IPS DF 4.7 (cell line): Measurements from ENCODE around the gene APOBEC3C.
"Not testable (repeated sequence)": the region's sequence is repeated elsewhere in the genome, so short reads cannot be mapped to it uniquely, and the experiment has no call there.

ENCODE experiments used
- DNase-seq: peaks from one replicate; pipeline ENCODE4 v3.0.0-alpha.2; 2013; ENCODE audit warnings: low spot score; ENCODE audit errors: extremely low read depth

APOBEC3C gene

GRCh38 chr22:38981992-38982927 is 31.8 kb upstream of the APOBEC3C start, which contains the start of gene APOBEC3B:
APOBEC3B (plus strand) TSS chr22:38982347; CDS start chr22:38982454, 107 bp downstream.
- DNase-seq, result no peak

- no peak for DNase-seq
Measured at GRCh38 chr22:38984224-38984623, 29.8 kb upstream of the APOBEC3C start.

- not testable (repeated sequence) for DNase-seq
Measured at GRCh38 chr22:38984784-38985757, 29.0 kb upstream of the APOBEC3C start.

GRCh38 chr22:38986629-38987028 is 27.4 kb upstream of the APOBEC3C start:
- no peak for DNase-seq

GRCh38 chr22:38987171-38987895 is 26.7 kb upstream of the APOBEC3C start:
- no peak for DNase-seq

GRCh38 chr22:38989466-38989865 is 24.6 kb upstream of the APOBEC3C start:
- no peak for DNase-seq

- DNase-seq, result not testable (repeated sequence)
Measured at GRCh38 chr22:38992871-38993371, 21.1 kb upstream of the APOBEC3C start.

- DNase-seq, result no peak
Measured at GRCh38 chr22:38996105-38996504, 18.0 kb upstream of the APOBEC3C start.

- DNase-seq, result no peak
Measured at GRCh38 chr22:38997518-38997917, 16.5 kb upstream of the APOBEC3C start.

- peak; percentile 90 for DNase-seq
Measured at GRCh38 chr22:39003165-39003638, 10.9 kb upstream of the APOBEC3C start.

- no peak for DNase-seq
Measured at GRCh38 chr22:39007177-39007576, 6.9 kb upstream of the APOBEC3C start.

- DNase-seq, result not testable (repeated sequence)
Measured at GRCh38 chr22:39008271-39008850, 5.7 kb upstream of the APOBEC3C start.

GRCh38 chr22:39010946-39011345 is 3.1 kb upstream of the APOBEC3C start:
- DNase-seq, result no peak

- DNase-seq, result no peak
Measured at GRCh38 chr22:39012533-39013511, 1.2 kb upstream of the APOBEC3C start.

GRCh38 chr22:39013561-39013941 is 506 bp upstream of the APOBEC3C start:
- DNase-seq, result not testable (repeated sequence)

GRCh38 chr22:39014723-39015121 is 665 bp downstream of the APOBEC3C start:
- not testable (repeated sequence) for DNase-seq

- no peak for DNase-seq
Measured at GRCh38 chr22:39016592-39016991, 2.5 kb downstream of the APOBEC3C start.

GRCh38 chr22:39017596-39018365 is 3.7 kb downstream of the APOBEC3C start:
- DNase-seq, result no peak
